Neural cell (in vitro differentiated cells): ENCODE data around the gene FCRLA.

Experiments used
- CTCF ChIP-seq: fragments of 450-650 bp; IDR thresholded peaks from 2 replicates; pipeline ENCODE4 v1.5.1; 2014; ENCODE audit warnings: antibody characterized with exemption, mild to moderate bottlenecking, moderate library complexity; ENCODE audit not compliant: poor library complexity, severe bottlenecking
- EZH2 ChIP-seq: fragments of 200-600, 300-800 bp; shearing (Covaris generic), sonication (generic); IDR thresholded peaks from 2 replicates; pipeline ENCODE4 v1.6.1; 2014; ENCODE audit warnings: antibody characterized with exemption, low read length, borderline replicate concordance, mild to moderate bottlenecking; ENCODE audit not compliant: insufficient read depth, poor library complexity, severe bottlenecking
- REST ChIP-seq: IDR thresholded peaks from 2 replicates; pipeline ENCODE4 v1.6.1; 2012; ENCODE audit warnings: borderline replicate concordance

- TF ChIP-seq EZH2 (no peak), CTCF (no peak), REST (no peak)
These were observed 932 bp upstream of the FCRLA start for GRCh38 chr1:161706113-161706481.
